Measurements from ENCODE around the gene FRMPD2.

DNA sequence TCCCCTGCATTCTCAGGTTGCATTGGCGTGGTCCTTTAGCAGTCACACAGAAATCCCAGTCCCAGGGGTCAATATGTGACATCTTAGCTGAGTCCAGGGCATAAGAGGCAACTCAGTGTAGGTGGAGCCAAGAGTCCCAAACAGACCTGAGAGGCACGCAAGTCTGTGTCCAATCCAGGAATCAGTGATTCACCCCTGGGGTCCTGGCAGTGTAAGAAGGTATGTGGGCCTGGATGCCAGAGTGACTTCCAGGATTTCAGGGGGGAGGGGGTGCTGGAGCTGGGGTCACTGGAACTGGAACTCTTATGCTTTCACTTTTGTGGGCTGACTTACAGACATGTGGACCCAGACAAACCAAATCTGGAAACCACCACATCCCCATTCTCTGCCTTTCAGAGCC is 26.8 kb downstream of the FRMPD2 start:
- TF ChIP-seq, protein P1, sequence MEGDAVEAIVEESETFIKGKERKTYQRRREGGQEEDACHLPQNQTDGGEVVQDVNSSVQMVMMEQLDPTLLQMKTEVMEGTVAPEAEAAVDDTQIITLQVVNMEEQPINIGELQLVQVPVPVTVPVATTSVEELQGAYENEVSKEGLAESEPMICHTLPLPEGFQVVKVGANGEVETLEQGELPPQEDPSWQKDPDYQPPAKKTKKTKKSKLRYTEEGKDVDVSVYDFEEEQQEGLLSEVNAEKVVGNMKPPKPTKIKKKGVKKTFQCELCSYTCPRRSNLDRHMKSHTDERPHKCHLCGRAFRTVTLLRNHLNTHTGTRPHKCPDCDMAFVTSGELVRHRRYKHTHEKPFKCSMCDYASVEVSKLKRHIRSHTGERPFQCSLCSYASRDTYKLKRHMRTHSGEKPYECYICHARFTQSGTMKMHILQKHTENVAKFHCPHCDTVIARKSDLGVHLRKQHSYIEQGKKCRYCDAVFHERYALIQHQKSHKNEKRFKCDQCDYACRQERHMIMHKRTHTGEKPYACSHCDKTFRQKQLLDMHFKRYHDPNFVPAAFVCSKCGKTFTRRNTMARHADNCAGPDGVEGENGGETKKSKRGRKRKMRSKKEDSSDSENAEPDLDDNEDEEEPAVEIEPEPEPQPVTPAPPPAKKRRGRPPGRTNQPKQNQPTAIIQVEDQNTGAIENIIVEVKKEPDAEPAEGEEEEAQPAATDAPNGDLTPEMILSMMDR (IDR thresholded peaks at IDR 0.05; ENCODE audit: poor library complexity) = no peak
- TF ChIP-seq EZH2phosphoT487 (IDR thresholded peaks at IDR 0.05; ENCODE audit: low read depth, severe bottlenecking, unreplicated experiment) = no peak
- TF ChIP-seq EZH2 (IDR thresholded peaks at IDR 0.05; ENCODE audit: borderline replicate concordance) = no peak

All from hepatocyte (in vitro differentiated cells).